Measurements from ENCODE around the gene PTPDC1. TPM values are rescaled to one million over a fixed set of nuclear protein-coding genes. Genes with fewer than 3 reads are reported as not detected.

PTPDC1 gene
- total RNA-seq, 1 experiment from 2014 or later: 3.9 TPM

- DNase-seq (ENCODE audit: low read depth): peak; percentile 64
Observed at GRCh38 chr9:94140791-94141790, 56.8 kb downstream of the PTPDC1 start.

- no peak for DNase-seq (ENCODE audit: low read depth)
Observed at GRCh38 chr9:94142353-94142752, 58.1 kb downstream of the PTPDC1 start.

DNA sequence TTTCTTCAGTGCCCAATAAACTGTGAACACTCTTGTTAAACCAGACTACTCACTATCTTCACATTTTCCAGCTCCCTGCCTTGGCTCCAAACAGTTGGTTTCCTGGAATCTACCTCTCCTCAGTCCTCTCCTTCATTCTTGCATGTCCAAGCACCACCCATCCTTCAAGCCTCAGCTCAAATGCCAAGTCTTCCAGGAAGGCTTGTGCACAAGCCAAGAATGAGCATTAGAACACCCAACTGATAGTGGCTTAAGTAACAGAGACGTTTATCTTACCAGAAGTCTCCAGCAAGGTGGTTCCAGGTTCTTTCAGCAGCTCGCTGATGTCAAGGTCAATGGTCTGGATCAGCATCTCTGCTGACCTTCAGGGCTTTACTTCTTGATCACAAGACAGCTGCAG lies 60.1 kb downstream of the PTPDC1 start:
- DNase-seq (ENCODE audit: low read depth): no peak

GRCh38 chr9:94145640-94146039 lies 61.4 kb downstream of the PTPDC1 start:
- DNase-seq (ENCODE audit: low read depth): no peak

GRCh38 chr9:94147776-94148175 lies 63.5 kb downstream of the PTPDC1 start:
- DNase-seq (ENCODE audit: low read depth): no peak

- DNase-seq (ENCODE audit: low read depth): no peak
Observed at GRCh38 chr9:94148419-94148818, 64.2 kb downstream of the PTPDC1 start.

GRCh38 chr9:94149696-94150095 lies 65.4 kb downstream of the PTPDC1 start:
- no peak for DNase-seq (ENCODE audit: low read depth)

- DNase-seq (ENCODE audit: low read depth): peak; percentile 32
Observed at GRCh38 chr9:94150279-94150828, 66.1 kb downstream of the PTPDC1 start.

- DNase-seq (ENCODE audit: low read depth): peak; percentile 28
Observed at GRCh38 chr9:94150890-94151650, 66.8 kb downstream of the PTPDC1 start.

DNA sequence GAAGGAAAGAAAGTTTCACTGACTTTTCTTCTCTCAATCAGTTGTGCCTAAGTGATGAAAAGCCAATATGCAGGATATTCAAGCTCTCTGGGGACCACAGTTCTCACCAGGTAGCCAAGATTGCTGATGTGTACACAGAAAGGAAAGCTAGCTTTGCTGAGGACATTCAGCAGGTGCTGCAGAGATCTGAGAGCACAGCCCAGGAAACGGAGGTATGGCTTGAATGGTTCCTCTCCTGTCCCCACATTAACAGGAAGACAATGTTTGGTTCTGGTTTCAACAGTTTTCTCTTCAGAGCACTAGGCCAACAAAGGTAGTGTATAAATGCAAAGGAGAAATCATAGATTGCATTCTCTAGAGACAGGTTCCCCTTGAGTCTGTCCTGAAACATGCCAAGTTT lies 69.6 kb downstream of the PTPDC1 start:
- DNase-seq (ENCODE audit: low read depth): no peak

- DNase-seq (ENCODE audit: low read depth): no peak
Observed at GRCh38 chr9:94156348-94157049, 72.2 kb downstream of the PTPDC1 start.

DNA sequence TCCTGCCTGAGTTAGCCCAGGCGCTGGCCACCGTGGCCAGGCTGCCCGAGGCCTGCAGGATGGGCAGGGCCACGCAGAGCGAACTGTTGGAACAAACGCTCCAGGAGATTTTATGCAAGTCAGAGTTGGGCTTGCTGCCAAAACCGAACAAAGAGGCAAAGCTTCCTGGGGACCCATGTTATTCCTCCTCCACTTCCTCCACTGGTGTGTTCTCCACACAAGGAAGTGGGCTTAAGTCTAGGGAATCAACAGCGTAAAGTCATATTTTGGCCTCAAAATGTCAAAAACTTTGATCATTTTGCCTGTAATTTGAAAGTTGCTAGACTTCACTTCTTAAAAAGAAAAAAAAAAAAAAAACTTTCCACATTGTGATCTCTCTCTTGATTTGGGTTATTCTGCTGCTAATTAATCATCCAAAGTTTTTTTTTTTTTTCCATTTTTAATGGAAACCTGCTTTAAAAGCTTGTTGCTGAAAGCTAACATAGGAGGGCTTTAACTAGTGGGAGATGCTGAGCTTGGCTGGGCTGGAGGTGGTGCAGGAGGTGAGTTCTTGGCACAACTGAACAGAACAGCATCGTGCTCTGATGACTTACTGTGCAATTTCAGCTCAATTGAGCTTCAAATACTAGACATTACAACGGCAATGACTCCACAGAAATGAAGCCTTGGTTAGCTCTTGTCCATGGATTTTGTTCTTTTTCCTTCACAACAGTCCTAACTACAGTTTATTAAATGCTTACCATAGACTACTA lies 73.0 kb downstream of the PTPDC1 start:
- peak; percentile 90 for DNase-seq (ENCODE audit: low read depth)

Other genes starting within 250 kb of the PTPDC1 start
- 0.69 TPM in 1 of 2 replicates, not detected in the other for gene BARX1, start 129.1 kb upstream of the PTPDC1 start, total RNA-seq (2014; rRNA removed; shearing (Covaris generic))
- 1.4 and 1.6 TPM in 2 replicates for gene ZNF169, start 174.8 kb downstream of the PTPDC1 start, total RNA-seq (2014; rRNA removed; shearing (Covaris generic))
- not detected in 2 replicates for gene NUTM2F, start 244.2 kb downstream of the PTPDC1 start, total RNA-seq (2014; rRNA removed; shearing (Covaris generic))

Measured in M059J (cell line).